DOHH2 (cell line): Measurements from ENCODE around the gene DNAH7.
"Not testable (repeated sequence)": the region's sequence is repeated elsewhere in the genome, so short reads cannot be mapped to it uniquely, and the experiment has no call there.

Experiments used
- H3F3A ChIP-seq: fragments of 200-600 bp; sonication (generic), shearing (Covaris generic); 2 replicates; pipeline ENCODE4 v1.6.0; 2016; ENCODE audit warnings: antibody characterized with exemption, mild to moderate bottlenecking; ENCODE audit not compliant: control insufficient read depth, insufficient read depth
- H3K27ac ChIP-seq: fragments of 200-600 bp; sonication (generic); 2 replicates; pipeline ENCODE4 v1.5.1; 2014; ENCODE audit warnings: low read depth, mild to moderate bottlenecking, low read length, moderate library complexity
- H3K27me3 ChIP-seq: fragments of 200-600 bp; sonication (generic); 2 replicates; pipeline ENCODE4 v1.6.1; 2014; ENCODE audit warnings: mild to moderate bottlenecking, low read length, mixed read lengths; ENCODE audit not compliant: control insufficient read depth
- H3K36me3 ChIP-seq: fragments of 200-600 bp; sonication (generic); 2 replicates; pipeline ENCODE4 v1.6.1; 2014; ENCODE audit warnings: mild to moderate bottlenecking, low read length, moderate library complexity, mixed read lengths; ENCODE audit not compliant: control insufficient read depth
- H3K4me1 ChIP-seq: fragments of 200-600 bp; sonication (generic); 2 replicates; pipeline ENCODE4 v1.6.1; 2014; ENCODE audit warnings: mild to moderate bottlenecking, low read length, mixed read lengths; ENCODE audit not compliant: control insufficient read depth
- H3K4me2 ChIP-seq: fragments of 200-600 bp; sonication (generic); 2 replicates; pipeline ENCODE4 v1.6.0; 2014; ENCODE audit warnings: mild to moderate bottlenecking, low read length, moderate library complexity
- H3K4me3 ChIP-seq: fragments of 200-600 bp; sonication (generic); 2 replicates; pipeline ENCODE4 v1.5.1; 2014; ENCODE audit warnings: mild to moderate bottlenecking, low read length, mixed read lengths
- H3K79me2 ChIP-seq: fragments of 200-600 bp; sonication (generic); 2 replicates; pipeline ENCODE4 v1.6.1; 2014; ENCODE audit warnings: mild to moderate bottlenecking, low read length, mixed read lengths; ENCODE audit not compliant: control insufficient read depth
- H3K9me2 ChIP-seq: fragments of 200-600 bp; sonication (generic); replicated peaks from 2 replicates; pipeline ENCODE4 v1.6.1; 2014; ENCODE audit warnings: mild to moderate bottlenecking, low read length, mixed read lengths; ENCODE audit not compliant: control insufficient read depth
- H3K9me3 ChIP-seq: fragments of 200-600 bp; sonication (generic); 2 replicates; pipeline ENCODE4 v1.6.1; 2014; ENCODE audit warnings: antibody characterized with exemption, low read length, mixed read lengths; ENCODE audit not compliant: control insufficient read depth, insufficient read depth
- H4K20me1 ChIP-seq: fragments of 200-600 bp; sonication (generic); 2 replicates; pipeline ENCODE4 v1.6.0; 2014; ENCODE audit warnings: low read depth, mild to moderate bottlenecking, antibody characterized with exemption, low read length, moderate library complexity; ENCODE audit not compliant: control insufficient read depth, insufficient read depth
- CTCF ChIP-seq: fragments of 200-600 bp; sonication (generic); IDR thresholded peaks from one replicate; pipeline ENCODE4 v1.5.1; 2014; ENCODE audit warnings: antibody characterized with exemption, mild to moderate bottlenecking, low read depth, low read length; ENCODE audit not compliant: poor library complexity, severe bottlenecking
- EZH2phosphoT487 ChIP-seq: fragments of 200-600 bp; sonication (generic); IDR thresholded peaks from 2 replicates; pipeline ENCODE4 v1.6.1; 2017; ENCODE audit warnings: borderline replicate concordance, mild to moderate bottlenecking, antibody characterized with exemption, low read length, moderate library complexity, mixed read lengths

The DNAH7 gene

DNA sequence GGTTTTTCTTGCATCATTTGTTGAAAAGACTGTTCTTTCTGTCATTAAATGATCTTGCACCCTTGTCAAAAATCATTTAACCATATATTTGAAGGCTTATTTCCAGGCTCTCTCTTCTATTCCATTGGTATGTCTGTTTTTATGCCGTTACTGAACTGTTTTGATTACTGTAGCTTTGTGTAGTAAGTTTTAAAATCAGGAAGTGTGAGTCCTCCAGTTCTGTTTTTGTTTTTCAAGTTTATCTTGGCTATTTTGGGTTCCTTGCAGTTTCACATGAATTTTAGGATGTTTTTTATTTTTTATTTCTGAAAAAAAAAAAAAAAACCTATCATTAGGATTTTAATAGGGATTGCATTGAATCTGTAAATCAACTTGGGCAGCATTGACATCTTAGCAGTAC is 372.6 kb downstream of the DNAH7 start:
- H3K27ac ChIP-seq = no peak overlapping the region
- no peaks in the 10 kb centered on the region for H3F3A ChIP-seq
- H3K79me2 ChIP-seq = peaks cover 39% of the 10 kb centered on the region
- peaks cover 9% of the 10 kb centered on the region; the same call in 1 of the 2 replicates for H3K9me3 ChIP-seq
- H4K20me1 ChIP-seq = no peaks in the 10 kb centered on the region
- TF ChIP-seq CTCF (no peak), EZH2phosphoT487 (no peak)
- H3K27me3 ChIP-seq = no peaks in the 10 kb centered on the region
- H3K4me1 ChIP-seq = peaks cover 15% of the 10 kb centered on the region
- peaks cover 7% of the 10 kb centered on the region; the same call in 1 of the 2 replicates for H3K36me3 ChIP-seq
- H3K4me3 ChIP-seq = no peak overlapping the region
- no peak overlapping the region for H3K4me2 ChIP-seq
- H3K9me2 ChIP-seq = no peaks in the 10 kb centered on the region

DNA sequence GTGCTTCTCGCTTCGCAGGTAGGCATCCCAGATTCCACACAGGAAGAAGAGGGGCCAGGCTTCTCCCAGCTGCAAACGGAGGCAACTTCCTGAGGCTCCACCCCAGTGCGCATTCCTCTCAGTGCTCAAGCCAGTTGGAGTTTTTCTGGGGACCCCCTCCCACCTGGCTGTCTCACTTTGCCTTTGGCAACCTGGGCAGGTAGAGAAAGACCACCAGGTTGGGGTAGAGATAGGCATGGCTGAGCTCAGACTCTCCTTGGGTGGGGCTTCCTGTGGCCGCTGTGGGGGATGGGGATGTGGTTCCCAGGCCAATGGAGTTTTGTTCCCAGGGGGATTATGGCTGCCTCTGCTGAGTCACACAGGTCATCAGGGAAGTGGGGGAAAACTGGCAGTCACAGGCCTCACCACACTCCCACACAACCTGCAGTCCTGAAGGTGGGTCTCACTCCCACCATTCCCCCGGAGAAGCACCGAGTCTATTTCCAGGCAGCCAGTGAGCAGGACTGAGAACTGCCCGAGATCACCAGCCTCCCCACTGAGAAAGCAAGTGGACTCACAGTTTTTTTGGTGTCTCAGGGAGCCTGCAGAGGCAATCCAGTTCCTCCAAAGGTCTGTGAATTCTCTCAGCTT is 373.5 kb downstream of the DNAH7 start:
- peaks cover 15% of the 10 kb centered on the region for H3K4me1 ChIP-seq
- H4K20me1 ChIP-seq = no peaks in the 10 kb centered on the region
- no peak for TF ChIP-seq EZH2phosphoT487
- TF ChIP-seq CTCF = no peak
- H3K79me2 ChIP-seq = peaks cover 37% of the 10 kb centered on the region
- H3F3A ChIP-seq = no peaks in the 10 kb centered on the region
- no peaks in the 10 kb centered on the region for H3K27me3 ChIP-seq
- H3K9me3 ChIP-seq = peaks cover 4% of the 10 kb centered on the region; the same call in 1 of the 2 replicates
- peaks cover 7% of the 10 kb centered on the region; the same call in 1 of the 2 replicates for H3K36me3 ChIP-seq
- H3K9me2 ChIP-seq = no peaks in the 10 kb centered on the region
- no peak overlapping the region for H3K27ac ChIP-seq
- no peak overlapping the region for H3K4me3 ChIP-seq
- no peak overlapping the region for H3K4me2 ChIP-seq

DNA sequence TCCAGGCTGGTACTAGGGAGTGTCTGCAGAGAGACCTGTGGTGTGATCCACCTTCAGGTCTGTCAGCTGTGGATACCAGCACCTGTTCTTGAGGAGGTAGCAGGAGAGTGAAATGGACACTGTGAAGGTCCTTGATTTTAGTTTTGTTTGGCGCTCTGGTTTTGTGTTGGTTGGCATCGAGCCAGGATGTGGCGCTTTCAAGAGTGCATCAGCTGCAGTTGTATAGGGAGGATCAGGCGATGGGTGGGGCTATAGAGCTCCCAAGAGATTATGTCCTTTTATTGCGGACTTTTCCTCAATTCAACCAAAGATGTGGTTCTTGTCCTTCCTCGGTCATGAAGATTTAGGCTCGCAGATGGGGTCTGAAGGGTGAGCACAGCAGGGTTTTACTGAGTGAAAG is 374.1 kb downstream of the DNAH7 start:
- H3K79me2 ChIP-seq = peaks cover 37% of the 10 kb centered on the region
- H3K4me2 ChIP-seq = no peak overlapping the region
- H3K27me3 ChIP-seq = no peaks in the 10 kb centered on the region
- H3K27ac ChIP-seq = no peak overlapping the region
- no peak for TF ChIP-seq EZH2phosphoT487
- TF ChIP-seq CTCF = no peak
- H3F3A ChIP-seq = no peaks in the 10 kb centered on the region
- no peak overlapping the region for H3K4me3 ChIP-seq
- no peaks in the 10 kb centered on the region for H4K20me1 ChIP-seq
- H3K36me3 ChIP-seq = peaks cover 7% of the 10 kb centered on the region; the same call in 1 of the 2 replicates
- H3K4me1 ChIP-seq = peaks cover 15% of the 10 kb centered on the region
- no peaks in the 10 kb centered on the region for H3K9me3 ChIP-seq
- no peaks in the 10 kb centered on the region for H3K9me2 ChIP-seq

DNA sequence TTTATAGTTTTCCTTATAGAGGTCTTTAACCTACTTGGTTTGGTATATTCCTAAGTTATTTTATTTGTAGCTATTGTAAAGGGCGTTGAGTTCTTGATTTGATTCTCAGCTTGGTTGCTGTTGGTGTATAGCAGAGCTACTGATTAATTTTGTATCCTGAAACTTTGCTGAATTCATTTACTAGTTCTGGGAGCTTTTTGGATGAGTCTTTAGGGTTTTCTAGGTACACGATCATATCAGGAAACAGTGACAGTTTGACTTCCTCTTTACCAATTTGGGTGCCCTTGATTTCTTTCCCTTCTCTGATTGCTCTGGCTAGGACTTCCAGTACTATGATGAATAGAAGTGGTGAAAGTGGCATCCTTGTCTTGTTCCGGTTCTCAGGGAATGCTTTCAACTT is 376.1 kb downstream of the DNAH7 start:
- not testable (repeated sequence) for H3K27ac ChIP-seq, H3K9me2 ChIP-seq, H3K9me3 ChIP-seq, H4K20me1 ChIP-seq, H3K4me2 ChIP-seq, H3K4me1 ChIP-seq, H3K27me3 ChIP-seq, H3K4me3 ChIP-seq, H3K36me3 ChIP-seq, H3F3A ChIP-seq
- peaks cover 34% of the 10 kb centered on the region for H3K79me2 ChIP-seq
